ENCODE measurements around the gene KRTAP10-7.

DNA sequence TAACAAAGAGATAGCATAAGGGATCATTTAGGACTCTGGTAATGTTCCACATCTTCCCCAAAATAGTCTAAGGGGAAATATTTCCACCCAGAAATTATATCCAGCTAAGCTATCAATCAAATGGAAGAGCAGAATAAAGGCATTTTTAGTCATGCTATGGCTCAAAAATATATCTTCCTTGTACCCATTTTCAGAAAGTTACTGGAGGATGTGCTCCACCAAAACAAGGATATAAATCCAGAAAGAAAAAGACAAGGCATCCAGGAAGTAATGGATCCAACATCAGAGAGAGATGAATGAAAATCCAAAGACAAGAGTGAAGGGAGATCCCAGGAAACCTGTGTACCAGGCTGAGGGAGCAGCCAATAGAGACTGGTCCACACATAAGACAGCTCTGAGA is 8.8 kb downstream of the KRTAP10-7 start:
- TF ChIP-seq TAF1 (IDR thresholded peaks at IDR 0.05; ENCODE audit: borderline replicate concordance, insufficient read depth, low read length) (no peak), POLR2AphosphoS5 (IDR thresholded peaks at IDR 0.05; ENCODE audit: low read depth, low read length) (no peak), SIN3A (IDR thresholded peaks at IDR 0.05; ENCODE audit: borderline replicate concordance, insufficient read depth, low read length) (no peak), FOXP2 (optimal IDR thresholded peaks at IDR 0.05; ENCODE audit: borderline replicate concordance, extremely low read depth, extremely low read length, insufficient read depth) (no peak)
- TF ChIP-seq, protein P1, sequence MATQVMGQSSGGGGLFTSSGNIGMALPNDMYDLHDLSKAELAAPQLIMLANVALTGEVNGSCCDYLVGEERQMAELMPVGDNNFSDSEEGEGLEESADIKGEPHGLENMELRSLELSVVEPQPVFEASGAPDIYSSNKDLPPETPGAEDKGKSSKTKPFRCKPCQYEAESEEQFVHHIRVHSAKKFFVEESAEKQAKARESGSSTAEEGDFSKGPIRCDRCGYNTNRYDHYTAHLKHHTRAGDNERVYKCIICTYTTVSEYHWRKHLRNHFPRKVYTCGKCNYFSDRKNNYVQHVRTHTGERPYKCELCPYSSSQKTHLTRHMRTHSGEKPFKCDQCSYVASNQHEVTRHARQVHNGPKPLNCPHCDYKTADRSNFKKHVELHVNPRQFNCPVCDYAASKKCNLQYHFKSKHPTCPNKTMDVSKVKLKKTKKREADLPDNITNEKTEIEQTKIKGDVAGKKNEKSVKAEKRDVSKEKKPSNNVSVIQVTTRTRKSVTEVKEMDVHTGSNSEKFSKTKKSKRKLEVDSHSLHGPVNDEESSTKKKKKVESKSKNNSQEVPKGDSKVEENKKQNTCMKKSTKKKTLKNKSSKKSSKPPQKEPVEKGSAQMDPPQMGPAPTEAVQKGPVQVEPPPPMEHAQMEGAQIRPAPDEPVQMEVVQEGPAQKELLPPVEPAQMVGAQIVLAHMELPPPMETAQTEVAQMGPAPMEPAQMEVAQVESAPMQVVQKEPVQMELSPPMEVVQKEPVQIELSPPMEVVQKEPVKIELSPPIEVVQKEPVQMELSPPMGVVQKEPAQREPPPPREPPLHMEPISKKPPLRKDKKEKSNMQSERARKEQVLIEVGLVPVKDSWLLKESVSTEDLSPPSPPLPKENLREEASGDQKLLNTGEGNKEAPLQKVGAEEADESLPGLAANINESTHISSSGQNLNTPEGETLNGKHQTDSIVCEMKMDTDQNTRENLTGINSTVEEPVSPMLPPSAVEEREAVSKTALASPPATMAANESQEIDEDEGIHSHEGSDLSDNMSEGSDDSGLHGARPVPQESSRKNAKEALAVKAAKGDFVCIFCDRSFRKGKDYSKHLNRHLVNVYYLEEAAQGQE (IDR thresholded peaks at IDR 0.05; ENCODE audit: insufficient read depth in 1 of 2, low read depth in 2 of 2, low read length in 2 of 2): no peak

Measured in PFSK-1 (cell line).